Testis (tissue), 3 donors: ENCODE measurements around the gene ACO1. TPM values are rescaled to one million over a fixed set of nuclear protein-coding genes. Genes with fewer than 3 reads are reported as not detected.

Source experiments
- DNase-seq: peaks from one replicate; pipeline ENCODE4 v3.0.0-alpha.2; 2019
- H3K27ac ChIP-seq, 2 donors: fragments of 200-600 bp; sonication (generic); one replicate each; pipeline ENCODE4 v1.5.1; 2019
- H3K27me3 ChIP-seq: fragments of 200-600 bp; sonication (generic); one replicate; pipeline ENCODE4 v1.5.1; 2019
- H3K36me3 ChIP-seq: fragments of 200-600 bp; sonication (generic); one replicate; pipeline ENCODE4 v1.5.1; 2017; ENCODE audit warnings: low read depth; ENCODE audit errors: missing control alignments
- H3K4me1 ChIP-seq: fragments of 200-600 bp; sonication (generic); one replicate; pipeline ENCODE4 v1.5.1; 2019
- H3K4me3 ChIP-seq, 2 donors: fragments of 200-600 bp; sonication (generic); one replicate each; pipeline ENCODE4 v1.5.1; 2017 to 2019
- H3K9me3 ChIP-seq: fragments of 200-600 bp; sonication (generic); one replicate; pipeline ENCODE4 v1.5.1; 2017
- POLR2A ChIP-seq: fragments of 450-650 bp; IDR thresholded peaks from one replicate; pipeline ENCODE4 v1.6.1; 2017; ENCODE audit warnings: antibody characterized with exemption, mild to moderate bottlenecking, moderate library complexity
- WGBS, 2 donors: methylation state at CpG; one replicate each; pipeline ENCODE4 v1.1.5; 2018; 5-methylcytosine and 5-hydroxymethylcytosine counted together
- intact Hi-C: fragments of 100-400 bp; cut with DNase I; formaldehyde crosslinking; loops from one replicate; pipeline ENCODE4 v1.15.1; 2023; ENCODE audit warnings: low total_unique reads
- polyA plus RNA-seq: library from polyadenylated mRNA; stranded (reverse); fragments of 350-450 nt; fragmentation: Illumina TruSeq; extraction: RNeasy Lipid Tissue Mini Kit (QIAGEN cat#74804); gene quantifications from one replicate; pipeline ENCODE4 v1.2.3, GENCODE V29; 2014; ENCODE audit warnings: low read depth, low replicate concordance; ENCODE audit not compliant: insufficient read depth
- total RNA-seq, 2 donors: library from RNA; depleted of rRNA; stranded (reverse); fragments of >200 nt; gene quantifications; one replicate each; pipeline ENCODE4 v1.2.3, GENCODE V29; 2016
- TF ChIP-seq, protein P1 (sequence below), 3 experiments: fragments of 450-650 bp in 2 of 3; fragments of 200-600 bp in 1 of 3; sonication (generic) in 1 of 3; IDR thresholded peaks; one replicate each; pipeline ENCODE4 v1.5.1; 2016 to 2019; ENCODE audit warnings: antibody characterized with exemption in 3 of 3, mild to moderate bottlenecking in 2 of 3, moderate library complexity in 1 of 3

Gene ACO1
- total and polyA plus RNA-seq, 3 donors from 2014 or later, result 44.4 to 67.6 (median 52.0) TPM

DNA sequence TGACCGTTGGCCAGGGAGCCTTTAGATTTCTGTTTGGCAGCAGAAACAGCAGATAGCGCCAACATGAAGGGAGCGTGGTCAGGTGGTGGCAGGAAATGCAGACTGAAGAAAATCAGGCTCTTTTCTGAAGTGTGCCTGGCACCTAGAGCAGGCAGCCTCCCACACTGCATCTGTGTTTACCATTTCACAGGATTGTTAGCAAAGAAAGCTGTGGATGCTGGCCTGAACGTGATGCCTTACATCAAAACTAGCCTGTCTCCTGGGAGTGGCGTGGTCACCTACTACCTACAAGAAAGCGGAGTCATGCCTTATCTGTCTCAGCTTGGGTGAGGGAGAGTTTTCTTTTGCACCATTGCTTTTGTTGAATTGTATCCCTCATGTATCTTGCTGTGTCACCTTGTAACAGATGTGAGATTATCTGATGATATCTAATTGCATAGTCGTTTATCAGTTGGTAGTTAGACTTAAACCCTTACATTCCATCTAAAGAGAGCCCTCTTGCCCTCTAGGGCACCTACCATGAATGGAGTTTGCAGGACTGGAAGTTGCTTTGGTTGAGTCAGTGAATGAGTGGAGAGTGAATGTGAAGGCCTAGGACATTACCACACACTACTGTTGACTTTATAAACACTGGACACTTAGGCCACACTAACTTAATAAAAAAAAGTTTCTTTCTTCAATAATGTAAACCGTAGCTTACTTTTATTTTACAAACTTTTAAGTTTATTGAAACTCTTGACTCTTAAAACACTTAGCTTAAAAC lies 42.8 kb downstream of the ACO1 start:
- no peaks in the 10 kb centered on the region for H3K27me3 ChIP-seq
- no peaks in the 10 kb centered on the region for H3K9me3 ChIP-seq
- peak; percentile 33 for DNase-seq
- peaks cover 31% of the 10 kb centered on the region for H3K4me1 ChIP-seq
- no peaks in the 10 kb centered on the region for H3K36me3 ChIP-seq
- H3K4me3 ChIP-seq, result no peak overlapping the region
- TF ChIP-seq, protein P1, sequence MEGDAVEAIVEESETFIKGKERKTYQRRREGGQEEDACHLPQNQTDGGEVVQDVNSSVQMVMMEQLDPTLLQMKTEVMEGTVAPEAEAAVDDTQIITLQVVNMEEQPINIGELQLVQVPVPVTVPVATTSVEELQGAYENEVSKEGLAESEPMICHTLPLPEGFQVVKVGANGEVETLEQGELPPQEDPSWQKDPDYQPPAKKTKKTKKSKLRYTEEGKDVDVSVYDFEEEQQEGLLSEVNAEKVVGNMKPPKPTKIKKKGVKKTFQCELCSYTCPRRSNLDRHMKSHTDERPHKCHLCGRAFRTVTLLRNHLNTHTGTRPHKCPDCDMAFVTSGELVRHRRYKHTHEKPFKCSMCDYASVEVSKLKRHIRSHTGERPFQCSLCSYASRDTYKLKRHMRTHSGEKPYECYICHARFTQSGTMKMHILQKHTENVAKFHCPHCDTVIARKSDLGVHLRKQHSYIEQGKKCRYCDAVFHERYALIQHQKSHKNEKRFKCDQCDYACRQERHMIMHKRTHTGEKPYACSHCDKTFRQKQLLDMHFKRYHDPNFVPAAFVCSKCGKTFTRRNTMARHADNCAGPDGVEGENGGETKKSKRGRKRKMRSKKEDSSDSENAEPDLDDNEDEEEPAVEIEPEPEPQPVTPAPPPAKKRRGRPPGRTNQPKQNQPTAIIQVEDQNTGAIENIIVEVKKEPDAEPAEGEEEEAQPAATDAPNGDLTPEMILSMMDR (IDR thresholded peaks at IDR 0.05), result no peak
- TF ChIP-seq POLR2A, result no peak
- intact Hi-C loops, result no loop called here
- peak overlapping the region; percentile 26 to 43 for H3K27ac ChIP-seq
- WGBS, 2 donors, result 48 to 59% methylated on average over 8 of the region's 8 CpGs

DNA sequence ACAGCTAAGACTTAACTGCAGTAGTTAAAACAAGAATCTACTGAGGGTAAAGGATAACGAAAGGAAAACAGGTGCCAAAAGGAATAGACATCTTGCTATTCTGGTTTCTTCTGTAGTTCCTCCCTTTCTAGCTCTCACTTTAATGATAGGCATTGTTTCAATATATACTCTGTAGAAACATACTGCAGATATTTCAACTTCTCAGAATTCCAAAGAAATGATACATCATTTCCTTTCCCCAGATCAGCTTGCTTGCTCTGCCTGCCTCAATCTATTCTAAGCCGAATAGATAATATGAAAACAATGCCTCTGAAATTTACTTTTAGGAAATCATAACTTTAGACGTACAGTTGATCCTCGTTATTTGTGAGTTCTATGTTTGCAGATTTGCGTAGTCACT lies 46.3 kb downstream of the ACO1 start:
- Histone ChIP-seq H3K27me3 (no peaks in the 10 kb centered on the region), H3K4me3 (no peak overlapping the region), H3K27ac (peak overlapping the region; percentile 36 to 51), H3K4me1 (peaks cover 31% of the 10 kb centered on the region), H3K9me3 (no peaks in the 10 kb centered on the region), H3K36me3 (no peaks in the 10 kb centered on the region)
- no peak for TF ChIP-seq POLR2A
- TF ChIP-seq, protein P1 (IDR thresholded peaks at IDR 0.05), result no peak
- DNase-seq, result no peak
- intact Hi-C loops, result no loop called here
- WGBS, 2 donors, result 64 to 75% methylated on average over 5 of the region's 5 CpGs

DNA sequence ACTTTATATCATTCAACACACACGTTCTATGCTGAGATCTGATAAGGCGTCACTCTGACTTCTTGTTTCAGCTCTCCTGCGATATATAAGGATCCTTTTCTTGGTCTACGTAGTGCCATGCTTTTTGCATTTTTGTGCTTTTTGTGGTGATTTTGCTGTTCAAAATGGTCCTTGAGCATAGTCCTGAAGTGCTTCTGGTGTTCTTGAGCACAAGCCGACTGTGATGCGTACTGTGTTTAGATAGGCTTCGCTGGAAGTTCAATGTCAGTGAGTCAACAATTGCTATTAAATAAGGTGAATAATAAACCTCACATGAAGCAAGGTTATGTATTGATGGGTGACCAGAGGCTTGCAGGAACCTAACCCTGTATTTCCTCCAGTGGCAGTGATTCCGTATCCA lies 46.8 kb downstream of the ACO1 start:
- TF ChIP-seq, protein P1 (IDR thresholded peaks at IDR 0.05), result no peak
- TF ChIP-seq POLR2A, result no peak
- no peak for DNase-seq
- H3K36me3 ChIP-seq, result no peaks in the 10 kb centered on the region
- H3K27ac ChIP-seq, result peak overlapping the region; percentile 36 to 51
- peaks cover 26% of the 10 kb centered on the region for H3K4me1 ChIP-seq
- no peaks in the 10 kb centered on the region for H3K9me3 ChIP-seq
- WGBS, 2 donors, result 82 to 87% methylated on average over 8 of the region's 8 CpGs
- no peak overlapping the region for H3K4me3 ChIP-seq
- H3K27me3 ChIP-seq, result no peaks in the 10 kb centered on the region
- intact Hi-C loops, result no loop called here

DNA sequence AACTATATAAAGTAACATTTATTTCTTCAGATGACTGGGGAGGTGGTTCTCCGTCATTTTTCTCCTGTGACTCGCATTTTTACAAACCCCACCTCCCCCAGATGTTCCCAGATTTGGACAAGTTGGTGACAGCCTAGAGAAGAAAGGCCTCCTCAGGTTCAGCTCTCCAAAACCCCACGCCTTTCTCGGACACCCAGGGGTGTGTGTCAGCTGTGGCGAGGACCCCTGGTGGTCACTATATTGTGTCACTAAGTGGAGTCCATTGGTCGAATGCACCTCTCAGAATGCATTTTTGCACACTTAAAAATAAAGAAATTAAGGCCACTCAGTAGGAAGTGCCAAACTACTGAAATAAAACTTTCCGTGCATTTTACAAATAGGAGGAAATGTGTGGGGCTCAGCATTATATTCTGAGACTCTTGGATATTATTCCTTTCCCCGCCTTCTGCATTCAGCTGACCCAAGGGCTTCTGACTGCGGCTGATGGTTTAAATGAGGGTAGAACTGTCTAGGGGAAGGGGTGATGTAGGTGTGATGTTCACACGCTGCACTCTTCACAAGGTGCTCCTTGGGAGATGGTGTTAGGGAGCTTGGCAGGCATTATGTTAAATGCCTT lies 47.6 kb downstream of the ACO1 start:
- H3K4me1 ChIP-seq, result peaks cover 18% of the 10 kb centered on the region

More for the DNA sequence above, 47.6 kb downstream of the ACO1 start:
- TF ChIP-seq, protein P1 (IDR thresholded peaks at IDR 0.05), result peak in 2 of 3 experiments; percentile 31 to 34
- TF ChIP-seq POLR2A, result no peak
- no peaks in the 10 kb centered on the region for H3K9me3 ChIP-seq
- no peak overlapping the region for H3K4me3 ChIP-seq
- no peaks in the 10 kb centered on the region for H3K36me3 ChIP-seq
- 72 to 74% methylated on average over 10 of the region's 10 CpGs for WGBS, 2 donors
- DNase-seq, result peak; percentile 47
- peak overlapping the region in 1 of 2 donors; percentile 7 for H3K27ac ChIP-seq
- intact Hi-C loops, result no loop called here
- no peaks in the 10 kb centered on the region for H3K27me3 ChIP-seq
